Subcutaneous adipose tissue (tissue), 4 donors: ENCODE results near the gene GLIPR1. TPM values are rescaled to one million over a fixed set of nuclear protein-coding genes. Genes with fewer than 3 reads are reported as not detected.

ENCODE experiments used
- total RNA-seq, 4 donors: library from RNA; depleted of rRNA; stranded (reverse); fragments of >200 nt; gene quantifications; one replicate each; pipeline ENCODE4 v1.1.0, GENCODE V29; 2016
- TF ChIP-seq, protein P1 (sequence below): fragments of 450-650 bp; IDR thresholded peaks from one replicate; pipeline ENCODE4 v1.5.1; 2016; ENCODE audit warnings: low read depth, mild to moderate bottlenecking, control low read depth, antibody characterized with exemption, moderate library complexity

GLIPR1 gene
- total RNA-seq, 4 donors from 2014 or later = 8.9 to 82.6 (median 24.2) TPM

DNA sequence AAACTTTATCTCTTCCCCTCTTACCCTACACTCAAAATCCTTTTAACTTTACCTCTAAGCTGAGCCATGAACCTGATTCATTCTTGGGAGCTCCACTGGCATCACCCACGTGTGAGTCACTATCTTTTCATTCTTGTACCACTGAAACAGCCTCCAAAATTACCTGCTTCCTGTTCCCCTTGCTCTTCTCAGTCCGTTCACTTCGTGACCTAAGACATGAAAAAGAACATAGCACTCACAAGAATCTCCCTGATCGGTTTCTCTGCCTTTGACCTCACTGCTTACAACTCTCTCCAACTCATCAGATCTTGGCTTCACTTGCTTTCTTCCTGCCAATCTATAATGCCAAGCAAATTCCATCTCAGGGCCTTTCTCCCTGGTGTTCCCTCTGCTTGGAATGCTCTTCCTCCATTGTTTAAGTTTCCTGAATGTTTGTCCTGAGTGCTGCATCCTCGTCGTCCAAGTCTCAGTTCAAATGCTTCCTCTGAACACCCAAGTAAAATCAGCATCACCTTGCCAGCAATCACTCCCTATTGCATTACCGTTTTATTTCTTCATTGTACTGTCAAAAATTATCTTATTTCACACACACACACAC, 9.2 kb downstream of the GLIPR1 start:
- TF ChIP-seq, protein P1, sequence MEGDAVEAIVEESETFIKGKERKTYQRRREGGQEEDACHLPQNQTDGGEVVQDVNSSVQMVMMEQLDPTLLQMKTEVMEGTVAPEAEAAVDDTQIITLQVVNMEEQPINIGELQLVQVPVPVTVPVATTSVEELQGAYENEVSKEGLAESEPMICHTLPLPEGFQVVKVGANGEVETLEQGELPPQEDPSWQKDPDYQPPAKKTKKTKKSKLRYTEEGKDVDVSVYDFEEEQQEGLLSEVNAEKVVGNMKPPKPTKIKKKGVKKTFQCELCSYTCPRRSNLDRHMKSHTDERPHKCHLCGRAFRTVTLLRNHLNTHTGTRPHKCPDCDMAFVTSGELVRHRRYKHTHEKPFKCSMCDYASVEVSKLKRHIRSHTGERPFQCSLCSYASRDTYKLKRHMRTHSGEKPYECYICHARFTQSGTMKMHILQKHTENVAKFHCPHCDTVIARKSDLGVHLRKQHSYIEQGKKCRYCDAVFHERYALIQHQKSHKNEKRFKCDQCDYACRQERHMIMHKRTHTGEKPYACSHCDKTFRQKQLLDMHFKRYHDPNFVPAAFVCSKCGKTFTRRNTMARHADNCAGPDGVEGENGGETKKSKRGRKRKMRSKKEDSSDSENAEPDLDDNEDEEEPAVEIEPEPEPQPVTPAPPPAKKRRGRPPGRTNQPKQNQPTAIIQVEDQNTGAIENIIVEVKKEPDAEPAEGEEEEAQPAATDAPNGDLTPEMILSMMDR = no peak

DNA sequence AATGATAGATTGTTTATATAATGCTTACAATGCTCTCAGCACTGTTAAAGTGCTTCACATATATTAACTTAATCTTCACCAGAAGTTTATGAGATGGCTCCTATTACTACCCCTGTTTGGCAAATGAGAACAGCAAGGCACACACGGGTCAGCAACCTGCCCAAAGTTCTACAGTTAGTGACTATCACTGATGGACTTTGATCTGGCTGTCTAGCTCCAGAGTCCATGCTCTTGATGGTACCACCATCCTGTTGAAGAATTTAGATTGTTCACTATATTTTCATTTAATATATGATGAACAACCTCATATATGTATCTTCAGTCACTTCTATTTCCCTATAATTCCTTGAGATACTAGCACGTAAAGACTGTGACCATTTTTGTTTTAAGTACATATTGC, 10.6 kb downstream of the GLIPR1 start:
- TF ChIP-seq, protein P1 = no peak

DNA sequence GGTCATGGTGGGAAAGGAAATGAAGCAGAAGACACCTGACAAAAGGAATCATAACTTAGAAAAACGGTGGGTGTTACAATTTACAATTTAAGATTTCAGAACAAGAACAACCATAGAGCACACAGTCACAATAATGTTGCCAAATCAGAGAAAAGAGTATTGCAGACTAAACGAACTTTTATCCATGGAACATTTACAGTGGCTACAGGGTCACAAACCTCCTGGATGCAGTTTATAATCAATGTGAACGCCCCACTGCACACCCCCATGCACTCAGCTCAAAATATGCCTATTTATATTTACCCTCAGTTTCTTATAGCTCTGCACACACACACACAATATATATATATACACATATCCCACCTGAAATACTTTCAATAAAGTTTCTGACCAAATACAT, 22.9 kb downstream of the GLIPR1 start:
- TF ChIP-seq, protein P1 = no peak

DNA sequence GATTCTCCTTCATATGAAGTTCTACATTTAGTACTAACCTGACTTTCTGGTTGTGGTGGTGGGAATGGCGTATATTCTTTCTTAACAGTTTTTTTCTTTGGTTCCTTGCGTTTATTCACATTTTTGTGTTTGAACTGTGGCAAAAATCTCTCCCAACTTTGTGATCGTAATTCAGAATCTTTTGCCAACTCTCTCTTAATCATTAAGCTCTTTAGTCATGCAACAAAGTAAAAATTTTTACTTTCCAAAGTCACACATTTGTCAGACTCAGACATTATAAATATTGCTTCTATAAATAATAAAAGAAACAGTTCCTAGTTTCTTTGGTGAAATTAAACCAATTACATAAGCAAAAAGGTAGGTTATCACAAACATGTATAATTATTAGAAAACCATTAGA, 23.3 kb downstream of the GLIPR1 start:
- TF ChIP-seq, protein P1 = no peak

DNA sequence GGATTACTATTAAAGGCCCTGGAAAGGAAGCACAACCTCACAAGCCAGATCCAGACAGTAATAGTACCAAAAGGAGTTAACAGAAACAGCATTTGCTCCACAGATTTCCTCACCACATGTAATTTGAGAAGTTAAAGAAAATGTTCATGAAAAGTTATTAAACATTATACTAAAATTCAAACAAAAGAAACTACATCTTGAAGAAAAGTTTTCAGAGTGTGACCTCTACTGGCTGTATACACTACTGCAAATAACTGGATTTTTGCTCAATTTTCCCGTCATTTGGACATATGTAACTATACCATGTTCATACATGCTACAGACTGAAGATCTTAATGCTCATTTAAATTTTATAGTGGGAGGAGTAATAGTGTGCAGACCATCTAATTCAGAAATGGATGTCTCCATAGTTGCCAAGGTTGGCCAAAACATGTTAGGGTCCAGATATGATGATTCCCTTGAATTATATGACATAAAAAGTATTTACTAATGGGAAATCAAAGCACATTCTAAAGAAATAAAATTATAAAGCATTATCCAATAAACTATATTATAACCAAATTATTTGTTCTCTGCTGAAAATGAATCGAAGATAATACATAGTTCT, 25.3 kb downstream of the GLIPR1 start:
- TF ChIP-seq, protein P1 = no peak

DNA sequence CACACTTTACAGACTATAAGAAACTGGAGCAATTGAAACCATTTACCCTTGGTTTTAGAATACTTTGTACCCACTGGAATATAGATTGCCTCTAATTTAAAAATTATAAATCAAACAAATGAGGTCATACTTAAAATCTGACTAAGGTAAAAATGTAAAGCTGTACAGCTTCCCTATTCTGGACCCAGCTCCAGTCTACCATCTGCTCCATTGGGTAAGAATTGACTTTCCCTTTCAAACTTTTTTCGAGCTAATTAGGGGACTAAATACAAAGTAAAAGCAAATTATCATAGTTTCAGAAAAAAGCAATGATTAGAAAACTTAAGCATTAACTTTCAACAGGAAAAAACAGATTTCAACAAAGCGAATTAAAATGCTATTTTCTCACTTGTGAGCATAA, 26.5 kb downstream of the GLIPR1 start:
- TF ChIP-seq, protein P1 = no peak

DNA sequence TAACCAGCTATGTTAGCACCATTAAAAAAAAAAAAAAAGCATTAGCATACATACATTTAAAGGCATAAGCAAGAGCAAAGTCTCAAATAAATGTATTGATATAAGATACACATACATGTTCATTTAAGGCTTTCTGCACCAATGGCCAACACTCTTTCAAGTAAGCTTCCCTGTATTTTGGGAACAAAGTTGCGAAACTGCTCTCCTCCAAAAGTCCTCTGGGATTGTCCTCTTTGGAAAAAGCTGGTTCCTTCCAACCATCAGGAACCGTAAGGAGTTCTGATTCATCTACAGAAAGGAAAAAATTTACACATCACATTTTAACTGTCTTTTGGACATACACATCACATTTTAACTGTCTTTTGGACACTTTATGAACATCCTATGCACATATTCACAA, 27.6 kb downstream of the GLIPR1 start:
- TF ChIP-seq, protein P1 = no peak
